Activated naive CD8-positive, alpha-beta T cell treated with anti-CD3 and anti-CD28 coated beads, Interleukin-2, amount 50 U/mL, for 24 hours (primary cell): Measurements from ENCODE around the gene MYL7.

Experiments used
- ATAC-seq: fragments of 150-1000 bp; cut with Tn5 transposase; one replicate; pipeline ENCODE4 v1.10.0; 2021
- DNase-seq: peaks from one replicate; pipeline ENCODE4 v3.0.0; 2021
- H3K27ac Mint-ChIP-seq: one replicate; pipeline ENCODE4 v1.8.0; 2021; ENCODE audit warnings: mild to moderate bottlenecking, mixed read lengths
- H3K27me3 Mint-ChIP-seq: one replicate; pipeline ENCODE4 v1.8.0; 2021; ENCODE audit warnings: mixed read lengths
- H3K36me3 Mint-ChIP-seq: one replicate; pipeline ENCODE4 v1.8.0; 2021; ENCODE audit warnings: low read depth, mixed read lengths
- H3K4me1 Mint-ChIP-seq: one replicate; pipeline ENCODE4 v1.8.0; 2021; ENCODE audit warnings: mixed read lengths
- H3K4me3 Mint-ChIP-seq: one replicate; pipeline ENCODE4 v1.8.0; 2021; ENCODE audit warnings: mild to moderate bottlenecking, moderate library complexity, mixed read lengths
- H3K9me3 Mint-ChIP-seq: one replicate; pipeline ENCODE4 v1.8.0; 2021; ENCODE audit warnings: mixed read lengths

The MYL7 gene

DNA sequence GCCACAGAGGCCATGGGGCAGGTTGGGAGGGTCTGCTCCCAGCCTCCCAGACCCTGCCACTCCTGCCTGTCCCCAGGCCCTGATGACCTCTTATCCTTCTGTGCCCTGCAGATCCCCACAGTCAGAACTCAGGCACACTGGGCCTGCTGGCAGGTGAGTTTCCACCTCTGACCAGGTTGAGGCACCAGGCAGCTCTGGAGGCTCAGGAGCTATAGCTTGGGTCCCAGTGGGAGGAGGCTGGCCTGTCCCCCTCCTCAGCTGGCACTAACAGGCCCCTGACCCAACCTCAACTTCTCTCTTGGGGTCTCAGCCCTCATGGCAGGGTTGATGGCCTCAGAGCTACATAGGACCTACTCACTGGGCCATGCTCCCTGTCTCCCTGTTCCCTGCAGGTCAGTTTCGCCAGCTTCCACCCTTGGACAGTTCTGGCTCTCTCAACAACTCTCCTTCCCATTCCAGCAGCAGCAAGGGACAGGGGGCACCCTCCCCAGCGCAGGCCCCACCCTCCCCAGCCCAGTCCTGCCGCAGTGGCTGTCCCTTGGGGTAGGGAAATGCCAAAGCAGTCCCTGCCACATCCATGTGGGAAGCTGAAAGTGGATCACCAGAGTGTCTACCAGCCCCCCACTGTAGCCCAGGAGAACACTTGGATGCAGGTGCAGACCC lies 39.7 kb downstream of the MYL7 start:
- DNase-seq, result no peak
- Mint-ChIP-seq H3K36me3 (no peaks in the 10 kb centered on the region), H3K4me1 (peaks cover 40% of the 10 kb centered on the region), H3K4me3 (no peak overlapping the region), H3K27me3 (peaks cover 6% of the 10 kb centered on the region), H3K27ac (no peak overlapping the region), H3K9me3 (no peaks in the 10 kb centered on the region)
- ATAC-seq, result no peak

DNA sequence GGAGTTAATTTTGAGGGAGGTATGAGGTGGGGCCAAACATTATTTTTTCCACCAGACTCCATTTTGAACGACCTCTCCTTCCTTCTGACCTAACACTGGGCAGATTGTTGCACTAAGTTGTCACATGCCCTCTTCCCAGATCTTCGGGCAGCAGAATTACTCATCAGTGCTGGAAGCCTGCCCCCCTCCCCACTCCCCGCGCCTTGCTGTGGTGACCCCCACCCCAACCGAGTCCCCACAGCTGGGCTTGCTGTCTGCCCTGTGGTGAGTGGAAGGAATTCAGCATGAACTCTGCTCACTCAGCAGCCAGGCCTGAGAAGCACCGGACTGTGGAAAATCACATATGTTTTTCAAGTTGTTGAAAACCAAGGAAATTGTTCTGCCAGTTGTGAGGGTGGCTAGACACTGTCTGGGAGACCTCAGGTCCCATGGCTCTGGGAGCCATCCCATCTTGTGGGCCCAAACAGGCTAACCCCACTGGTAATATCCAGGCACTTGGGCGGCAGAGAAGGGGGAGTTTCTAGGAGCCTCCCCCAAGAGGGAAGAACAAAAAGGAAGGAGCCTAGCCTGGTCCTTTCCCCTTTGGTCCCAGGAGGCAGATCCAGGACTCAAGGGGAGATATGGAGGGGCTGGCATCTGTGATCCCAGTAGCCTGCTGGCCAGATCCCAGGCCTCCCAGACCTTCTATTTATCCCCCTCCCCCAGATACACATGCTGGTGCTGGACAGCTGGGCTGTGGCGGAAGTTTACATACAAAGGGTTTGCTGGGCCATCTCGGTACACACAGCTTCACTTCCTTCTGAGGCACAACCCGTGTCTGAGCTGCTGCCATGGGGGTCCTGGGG lies 40.5 kb downstream of the MYL7 start:
- no peak overlapping the region for H3K4me3 Mint-ChIP-seq

DNA sequence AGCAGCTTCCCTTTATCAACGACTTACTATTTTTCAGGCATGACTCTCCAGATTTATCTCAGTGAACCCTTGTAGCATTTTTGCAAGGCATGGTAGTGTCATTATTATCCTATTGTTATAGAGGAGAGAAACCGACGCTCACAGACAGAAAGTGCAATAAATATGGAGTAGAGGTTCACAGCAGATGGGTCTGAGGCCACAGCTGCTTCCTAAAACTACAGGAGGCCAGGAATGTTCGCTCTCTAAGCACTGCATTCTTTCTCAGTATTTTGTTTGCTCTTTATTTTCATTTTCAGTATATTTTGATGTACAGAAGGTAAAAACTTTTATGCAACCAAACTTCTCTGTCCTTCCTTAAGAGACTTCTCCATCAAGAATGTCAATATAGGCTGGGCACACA lies 41.5 kb downstream of the MYL7 start:
- Mint-ChIP-seq H3K27me3 (peaks cover 6% of the 10 kb centered on the region), H3K9me3 (no peaks in the 10 kb centered on the region), H3K36me3 (no peaks in the 10 kb centered on the region), H3K27ac (no peak overlapping the region), H3K4me3 (no peak overlapping the region), H3K4me1 (peaks cover 28% of the 10 kb centered on the region)
- ATAC-seq (no peak), DNase-seq (no peak)

More for the DNA sequence above, 40.5 kb downstream of the MYL7 start:
- no peak for ATAC-seq
- no peak overlapping the region for H3K27ac Mint-ChIP-seq
- H3K36me3 Mint-ChIP-seq, result no peaks in the 10 kb centered on the region
- peaks cover 6% of the 10 kb centered on the region for H3K27me3 Mint-ChIP-seq
- no peak for DNase-seq
- no peaks in the 10 kb centered on the region for H3K9me3 Mint-ChIP-seq
- H3K4me1 Mint-ChIP-seq, result peaks cover 33% of the 10 kb centered on the region

DNA sequence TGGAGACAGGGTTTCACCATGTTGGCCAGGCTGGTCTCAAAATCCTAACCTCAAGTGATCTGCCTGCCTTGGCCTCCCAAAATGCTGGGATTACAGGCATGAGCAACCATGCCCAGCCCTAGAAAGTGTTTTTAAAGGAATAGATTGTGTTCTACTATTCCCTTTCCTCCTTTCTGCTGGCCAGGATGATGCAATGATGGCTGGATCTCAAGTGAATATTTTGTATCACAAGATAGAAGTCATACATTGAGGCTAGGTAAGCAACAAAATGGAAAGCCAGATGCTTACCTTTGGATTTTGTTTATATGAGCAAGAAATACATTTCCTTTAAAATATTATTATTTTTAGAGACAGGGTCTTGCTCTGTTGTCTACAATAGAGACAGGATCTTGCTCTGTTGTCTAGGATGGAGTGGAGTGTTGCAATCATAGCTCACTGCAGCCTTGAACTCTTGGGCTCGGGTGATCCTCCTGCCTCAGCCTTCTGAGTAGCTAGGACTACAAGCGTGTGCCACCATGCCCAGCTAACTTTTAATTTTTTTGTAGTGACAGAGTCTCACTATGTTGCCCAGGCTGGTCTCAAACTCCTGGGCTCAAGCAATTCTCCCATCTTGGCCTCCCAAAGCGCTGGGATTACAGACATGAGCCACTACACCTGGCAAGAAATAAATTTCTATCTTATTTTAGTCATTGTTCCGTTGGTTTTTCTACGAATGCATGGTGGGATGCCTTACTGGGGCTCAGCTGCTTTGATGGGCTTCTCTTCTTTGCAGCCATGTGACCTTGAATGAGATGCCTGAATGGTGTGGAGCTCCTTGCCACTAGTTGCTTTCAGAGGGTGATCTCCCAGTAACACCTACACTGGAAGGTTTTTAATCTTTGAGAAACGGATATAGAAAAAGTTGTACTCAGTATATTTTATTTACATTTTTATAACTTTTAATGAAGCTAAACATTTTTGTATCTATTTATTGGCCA lies 42.8 kb downstream of the MYL7 start:
- Mint-ChIP-seq H3K4me1 (peaks cover 28% of the 10 kb centered on the region), H3K36me3 (no peaks in the 10 kb centered on the region), H3K9me3 (no peaks in the 10 kb centered on the region), H3K4me3 (no peak overlapping the region), H3K27ac (no peak overlapping the region), H3K27me3 (peaks cover 4% of the 10 kb centered on the region)
- no peak for ATAC-seq
- DNase-seq, result no peak

DNA sequence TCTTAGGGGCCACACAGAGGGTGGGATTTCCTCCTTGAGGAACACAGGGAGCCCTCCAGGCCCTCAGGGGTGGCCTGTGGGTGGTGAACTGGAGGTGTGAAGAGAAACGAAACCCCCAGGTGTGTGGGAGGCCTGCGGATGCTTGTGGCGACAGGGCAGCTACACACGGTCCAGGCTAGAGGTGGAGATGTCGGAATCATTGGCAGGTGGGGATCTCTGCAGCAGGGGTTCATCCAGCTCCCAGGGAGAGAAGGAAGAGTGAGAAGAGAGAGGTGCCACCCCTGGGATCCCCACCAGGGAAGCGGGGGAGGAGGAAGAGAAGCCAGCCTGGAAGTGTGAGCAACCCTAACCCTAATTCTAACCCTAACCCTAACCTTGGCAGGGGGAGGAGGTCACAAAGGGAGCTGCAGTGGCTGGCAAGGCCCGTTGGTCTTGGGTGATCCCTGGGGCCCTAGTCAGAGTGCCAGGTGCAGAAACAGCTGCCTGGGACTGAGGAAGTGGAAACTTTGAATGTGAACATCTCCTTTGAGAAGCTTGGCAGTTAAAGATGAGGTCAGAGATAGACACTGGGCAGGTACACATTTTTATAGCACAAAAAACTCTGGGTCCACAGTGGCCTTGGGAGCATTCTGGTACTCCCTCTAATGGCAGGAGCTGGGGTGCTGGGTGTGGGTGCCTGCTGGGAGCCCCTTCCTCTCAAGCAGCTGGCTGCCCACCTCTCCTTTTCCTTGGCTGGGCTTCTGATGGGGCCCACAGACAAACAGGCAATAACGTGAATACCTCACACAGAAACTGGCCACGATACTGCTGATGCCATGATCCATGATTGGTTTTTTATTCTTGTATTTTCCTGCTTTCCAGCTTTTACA lies 43.8 kb downstream of the MYL7 start:
- Mint-ChIP-seq H3K36me3 (no peaks in the 10 kb centered on the region), H3K4me3 (no peak overlapping the region), H3K9me3 (no peaks in the 10 kb centered on the region), H3K27me3 (no peaks in the 10 kb centered on the region), H3K4me1 (peaks cover 27% of the 10 kb centered on the region), H3K27ac (peak overlapping the region; percentile 29)
- ATAC-seq (peak; percentile 92), DNase-seq (peak; percentile 43)

DNA sequence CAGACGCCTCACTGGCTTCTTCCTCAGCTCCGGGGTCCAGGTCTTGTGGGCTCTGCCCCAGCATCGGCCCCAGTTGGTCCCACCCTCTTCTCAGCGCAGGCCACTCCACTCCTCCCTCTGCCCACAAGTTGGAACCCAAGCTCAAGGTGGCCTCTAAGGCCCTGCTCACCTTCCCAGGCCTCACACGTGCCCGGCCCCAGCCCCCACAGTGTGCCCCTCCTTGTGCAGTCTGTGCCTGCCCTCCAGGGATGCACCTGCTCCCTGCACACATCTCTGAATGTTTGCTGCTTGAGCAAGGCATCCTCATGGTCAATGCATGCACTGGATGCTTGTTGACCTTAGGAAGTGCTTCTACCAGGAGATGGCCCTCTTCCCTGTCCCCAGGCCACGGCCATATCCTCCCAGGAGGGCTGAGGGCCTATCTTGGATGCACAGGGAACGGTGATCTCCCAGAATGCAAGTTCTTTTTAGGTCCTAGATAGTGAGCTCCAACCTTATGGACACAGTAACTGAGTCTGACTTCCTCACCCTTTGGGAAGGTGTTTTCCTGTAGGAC lies 44.7 kb downstream of the MYL7 start:
- H3K27ac Mint-ChIP-seq, result peak overlapping the region; percentile 30
- H3K4me3 Mint-ChIP-seq, result no peak overlapping the region
- DNase-seq (no peak), ATAC-seq (no peak)
- H3K4me1 Mint-ChIP-seq, result peaks cover 26% of the 10 kb centered on the region
- H3K36me3 Mint-ChIP-seq, result no peaks in the 10 kb centered on the region
- H3K9me3 Mint-ChIP-seq, result no peaks in the 10 kb centered on the region
- H3K27me3 Mint-ChIP-seq, result no peaks in the 10 kb centered on the region

DNA sequence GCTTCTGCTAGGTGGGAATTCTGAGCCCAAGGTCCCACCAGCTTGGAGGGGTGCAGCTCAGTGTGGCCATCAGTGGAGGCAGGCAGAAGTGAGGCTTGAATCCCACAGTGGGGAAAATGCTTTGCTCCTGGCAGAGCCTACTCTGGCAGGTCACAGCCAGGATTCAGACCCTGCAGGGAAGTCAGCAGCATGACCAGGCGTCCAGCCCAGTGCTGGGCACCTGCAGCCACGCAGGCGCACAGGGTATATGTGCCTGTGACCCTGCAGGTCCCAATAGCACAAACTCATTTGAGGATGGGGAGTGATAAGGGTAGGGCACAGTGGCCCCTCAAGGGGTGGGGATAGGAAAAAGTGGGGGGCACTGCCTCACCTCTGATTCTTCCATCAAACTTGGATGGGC lies 45.4 kb downstream of the MYL7 start:
- H3K27me3 Mint-ChIP-seq, result no peaks in the 10 kb centered on the region
- ATAC-seq, result no peak
- peaks cover 25% of the 10 kb centered on the region for H3K4me1 Mint-ChIP-seq
- no peak overlapping the region for H3K27ac Mint-ChIP-seq
- no peaks in the 10 kb centered on the region for H3K36me3 Mint-ChIP-seq
- no peak overlapping the region for H3K4me3 Mint-ChIP-seq
- DNase-seq, result no peak
- no peaks in the 10 kb centered on the region for H3K9me3 Mint-ChIP-seq

DNA sequence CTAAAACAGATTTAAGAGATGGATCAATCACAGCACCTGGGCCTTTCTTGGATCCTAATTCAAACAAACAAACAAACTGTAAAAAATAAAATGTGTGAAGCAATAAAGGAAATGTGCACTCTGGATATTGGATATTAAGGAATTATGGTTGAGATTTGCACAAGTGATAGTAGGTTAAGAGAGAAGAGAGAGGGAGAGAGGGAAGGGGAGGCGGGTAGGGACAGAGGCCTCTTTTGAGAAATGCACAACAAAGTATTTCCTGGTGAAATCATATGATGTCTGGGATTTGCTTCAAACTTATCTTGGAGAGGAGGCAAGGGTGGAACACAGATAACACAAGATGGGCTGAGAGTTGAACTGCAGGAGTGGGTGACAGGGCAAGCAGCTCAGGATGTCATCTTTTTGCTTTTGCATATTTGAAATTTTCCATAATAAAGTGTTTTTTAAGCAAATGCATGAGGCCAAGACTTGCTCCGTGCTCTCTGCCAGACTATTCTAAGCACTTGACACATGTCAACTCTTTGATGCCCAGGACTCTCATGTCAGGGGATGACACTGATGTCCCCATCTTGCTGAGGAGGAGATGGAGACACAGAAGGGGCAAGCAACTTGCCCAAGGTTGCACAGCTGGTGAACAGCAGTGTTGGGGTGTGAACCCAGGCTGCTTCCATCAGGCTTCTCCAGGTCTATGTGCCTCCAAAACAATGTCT lies 46.1 kb downstream of the MYL7 start:
- DNase-seq, result no peak
- no peaks in the 10 kb centered on the region for H3K27me3 Mint-ChIP-seq

DNA sequence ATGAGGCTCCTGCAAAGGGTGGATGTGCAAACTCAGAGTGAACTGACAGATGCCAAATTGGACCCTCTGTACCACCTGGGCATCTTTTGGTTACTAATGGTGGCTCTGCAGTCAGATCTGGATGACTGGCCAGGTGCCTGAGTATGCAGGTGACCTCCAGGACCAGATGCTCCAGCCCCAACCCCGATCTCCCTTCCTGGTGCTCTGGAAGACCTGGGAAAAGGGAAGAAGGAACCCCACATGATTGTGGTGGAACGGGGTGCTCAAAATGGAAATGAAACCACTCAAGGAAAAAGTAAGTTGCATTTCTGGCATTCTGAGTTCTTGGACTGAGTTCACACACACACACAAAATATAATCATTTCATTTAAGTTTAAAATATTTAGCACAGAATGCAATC lies 46.8 kb downstream of the MYL7 start:
- Mint-ChIP-seq H3K4me3 (no peak overlapping the region), H3K27ac (no peak overlapping the region), H3K4me1 (peaks cover 20% of the 10 kb centered on the region), H3K27me3 (no peaks in the 10 kb centered on the region), H3K36me3 (no peaks in the 10 kb centered on the region), H3K9me3 (no peaks in the 10 kb centered on the region)
- ATAC-seq (no peak), DNase-seq (no peak)

More for the DNA sequence above, 46.1 kb downstream of the MYL7 start:
- no peak overlapping the region for H3K27ac Mint-ChIP-seq
- H3K36me3 Mint-ChIP-seq, result no peaks in the 10 kb centered on the region
- H3K4me1 Mint-ChIP-seq, result peaks cover 22% of the 10 kb centered on the region
- no peaks in the 10 kb centered on the region for H3K9me3 Mint-ChIP-seq
- no peak overlapping the region for H3K4me3 Mint-ChIP-seq
- no peak for ATAC-seq

DNA sequence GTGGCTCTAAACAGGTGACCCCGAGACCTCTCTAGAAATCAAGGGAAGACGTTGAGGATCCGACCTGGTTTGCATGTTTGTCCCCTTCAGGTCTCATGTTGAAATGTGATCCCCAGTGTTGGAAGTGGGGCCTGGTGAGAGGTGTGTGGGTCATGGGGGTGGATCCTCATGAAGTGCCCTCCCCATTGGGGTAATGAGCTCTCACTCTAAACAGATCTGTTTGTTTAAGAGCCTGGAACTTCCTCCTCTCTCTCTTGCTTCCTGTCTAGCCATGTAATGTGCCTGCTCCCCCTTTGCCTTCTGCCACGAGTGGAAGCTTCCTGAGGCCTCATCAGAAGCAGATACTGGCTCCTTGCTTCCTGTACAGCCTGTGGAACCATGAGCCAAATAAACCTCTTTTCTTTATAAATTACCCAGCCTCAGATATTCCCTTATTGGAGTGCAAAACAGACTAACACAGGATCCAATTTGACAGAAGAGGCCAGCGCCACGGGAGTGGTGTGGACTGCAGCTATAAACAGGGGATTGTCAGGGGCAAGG lies 48.0 kb downstream of the MYL7 start:
- H3K27ac Mint-ChIP-seq, result no peak overlapping the region
- no peaks in the 10 kb centered on the region for H3K27me3 Mint-ChIP-seq
- H3K4me3 Mint-ChIP-seq, result no peak overlapping the region
- ATAC-seq, result no peak
- no peaks in the 10 kb centered on the region for H3K9me3 Mint-ChIP-seq
- H3K4me1 Mint-ChIP-seq, result peaks cover 17% of the 10 kb centered on the region
- no peak for DNase-seq
- H3K36me3 Mint-ChIP-seq, result no peaks in the 10 kb centered on the region
